ENCODE results near the gene TNIP3.

TNIP3 gene

GRCh38 chr4:121198251-121198650 is 34.1 kb upstream of the TNIP3 start:
- TF ChIP-seq CTCF (IDR thresholded peaks at IDR 0.05) = no peak
- no peak for DNase-seq (ENCODE audit: low spot score)
- Histone ChIP-seq H3K4me3 (no peak overlapping the region), H3K27ac (no peak overlapping the region)

GRCh38 chr4:121195649-121196048 is 31.5 kb upstream of the TNIP3 start:
- no peak overlapping the region for H3K4me3 ChIP-seq
- no peak overlapping the region for H3K27ac ChIP-seq
- TF ChIP-seq CTCF (IDR thresholded peaks at IDR 0.05) = no peak
- DNase-seq (ENCODE audit: low spot score) = no peak

- peak overlapping the region; percentile 40 for H3K4me3 ChIP-seq
- no peak overlapping the region for H3K27ac ChIP-seq
- no peak for DNase-seq (ENCODE audit: low spot score)
- peak; percentile 31 for TF ChIP-seq CTCF (IDR thresholded peaks at IDR 0.05)
Observed at GRCh38 chr4:121192480-121192879, 28.4 kb upstream of the TNIP3 start.

GRCh38 chr4:121192013-121192412 is 27.9 kb upstream of the TNIP3 start:
- no peak for TF ChIP-seq CTCF (IDR thresholded peaks at IDR 0.05)
- H3K4me3 ChIP-seq = peak overlapping the region; percentile 40
- no peak overlapping the region for H3K27ac ChIP-seq
- no peak for DNase-seq (ENCODE audit: low spot score)

- no peak for DNase-seq (ENCODE audit: low spot score)
- H3K27ac ChIP-seq = no peak overlapping the region
- no peak for TF ChIP-seq CTCF (IDR thresholded peaks at IDR 0.05)
- H3K4me3 ChIP-seq = no peak overlapping the region
Observed at GRCh38 chr4:121191361-121191760, 27.2 kb upstream of the TNIP3 start.

GRCh38 chr4:121190389-121190788 is 26.3 kb upstream of the TNIP3 start:
- DNase-seq (ENCODE audit: low spot score) = no peak
- no peak overlapping the region for H3K4me3 ChIP-seq
- no peak overlapping the region for H3K27ac ChIP-seq
- TF ChIP-seq CTCF (IDR thresholded peaks at IDR 0.05) = no peak

GRCh38 chr4:121189326-121190215 is 25.4 kb upstream of the TNIP3 start:
- no peak overlapping the region for H3K4me3 ChIP-seq
- H3K27ac ChIP-seq = no peak overlapping the region
- no peak for DNase-seq (ENCODE audit: low spot score)
- TF ChIP-seq CTCF (IDR thresholded peaks at IDR 0.05) = no peak

Measured in coronary artery (tissue), 2 donors.